ENCODE data around the gene HRAS. TPM values are rescaled to one million over a fixed set of nuclear protein-coding genes. Genes with fewer than 3 reads are reported as not detected.

The HRAS gene
- total RNA-seq, 4 donors from 2014 or later, result 98.5 to 196 (median 117) TPM

GRCh38 chr11:497565-498296 lies 37.6 kb downstream of the HRAS start:
- TF ChIP-seq CTCF (IDR thresholded peaks at IDR 0.05) (no peak), POLR2A (IDR thresholded peaks at IDR 0.05) (no peak)
- WGBS, 2 donors, result 96 to 97% methylated on average over 30 to 31 of the region's 31 CpGs
- intact Hi-C loops (cut with DNase I; ENCODE audit: low total_unique reads), result no loop called here
- DNase-seq (ENCODE audit: low spot score in 2 of 2), result no peak
- no peak overlapping the region for H3K4me3 ChIP-seq (ENCODE audit: low read depth, poor library complexity, severe bottlenecking)

- no peak overlapping the region for H3K4me3 ChIP-seq (ENCODE audit: low read depth, poor library complexity, severe bottlenecking)
- 94 to 95% methylated on average over 34 of the region's 34 CpGs for WGBS, 2 donors
- no peak for DNase-seq (ENCODE audit: low spot score in 2 of 2)
- intact Hi-C loops (cut with DNase I; ENCODE audit: low total_unique reads), result no loop called here
- no peak for TF ChIP-seq CTCF (IDR thresholded peaks at IDR 0.05)
- TF ChIP-seq POLR2A (IDR thresholded peaks at IDR 0.05), result no peak
Observed at GRCh38 chr11:496834-497564, 38.4 kb downstream of the HRAS start.

GRCh38 chr11:495537-495931 lies 39.8 kb downstream of the HRAS start:
- intact Hi-C loops (cut with DNase I; ENCODE audit: low total_unique reads), result no loop called here

GRCh38 chr11:494761-495536 lies 40.4 kb downstream of the HRAS start:
- no peak overlapping the region for H3K4me3 ChIP-seq (ENCODE audit: low read depth, poor library complexity, severe bottlenecking)
- no peak for DNase-seq (ENCODE audit: low spot score in 2 of 2)
- intact Hi-C loops (cut with DNase I; ENCODE audit: low total_unique reads), result no loop called here
- TF ChIP-seq POLR2A (IDR thresholded peaks at IDR 0.05) (no peak), CTCF (IDR thresholded peaks at IDR 0.05) (no peak)
- WGBS, 2 donors, result 79 to 82% methylated on average over 30 to 33 of the region's 37 CpGs

More at GRCh38 chr11:495537-495931, 39.8 kb downstream of the HRAS start:
- H3K4me3 ChIP-seq (ENCODE audit: low read depth, poor library complexity, severe bottlenecking), result no peak overlapping the region
- WGBS, 2 donors, result 63 to 66% methylated on average over 10 of the region's 10 CpGs
- DNase-seq (ENCODE audit: low spot score in 2 of 2), result no peak
- TF ChIP-seq POLR2A (IDR thresholded peaks at IDR 0.05) (no peak), CTCF (IDR thresholded peaks at IDR 0.05) (no peak)

- TF ChIP-seq POLR2A (IDR thresholded peaks at IDR 0.05) (no peak), CTCF (IDR thresholded peaks at IDR 0.05) (no peak)
- no peak for DNase-seq (ENCODE audit: low spot score in 2 of 2)
- intact Hi-C loops (cut with DNase I; ENCODE audit: low total_unique reads), result no loop called here
- WGBS, 2 donors, result 76 to 77% methylated on average over 30 to 32 of the region's 32 CpGs
- H3K4me3 ChIP-seq (ENCODE audit: low read depth, poor library complexity, severe bottlenecking), result no peak overlapping the region
Observed at GRCh38 chr11:492427-493226, 42.7 kb downstream of the HRAS start.
